ENCODE results near the gene CD300H.

DNA sequence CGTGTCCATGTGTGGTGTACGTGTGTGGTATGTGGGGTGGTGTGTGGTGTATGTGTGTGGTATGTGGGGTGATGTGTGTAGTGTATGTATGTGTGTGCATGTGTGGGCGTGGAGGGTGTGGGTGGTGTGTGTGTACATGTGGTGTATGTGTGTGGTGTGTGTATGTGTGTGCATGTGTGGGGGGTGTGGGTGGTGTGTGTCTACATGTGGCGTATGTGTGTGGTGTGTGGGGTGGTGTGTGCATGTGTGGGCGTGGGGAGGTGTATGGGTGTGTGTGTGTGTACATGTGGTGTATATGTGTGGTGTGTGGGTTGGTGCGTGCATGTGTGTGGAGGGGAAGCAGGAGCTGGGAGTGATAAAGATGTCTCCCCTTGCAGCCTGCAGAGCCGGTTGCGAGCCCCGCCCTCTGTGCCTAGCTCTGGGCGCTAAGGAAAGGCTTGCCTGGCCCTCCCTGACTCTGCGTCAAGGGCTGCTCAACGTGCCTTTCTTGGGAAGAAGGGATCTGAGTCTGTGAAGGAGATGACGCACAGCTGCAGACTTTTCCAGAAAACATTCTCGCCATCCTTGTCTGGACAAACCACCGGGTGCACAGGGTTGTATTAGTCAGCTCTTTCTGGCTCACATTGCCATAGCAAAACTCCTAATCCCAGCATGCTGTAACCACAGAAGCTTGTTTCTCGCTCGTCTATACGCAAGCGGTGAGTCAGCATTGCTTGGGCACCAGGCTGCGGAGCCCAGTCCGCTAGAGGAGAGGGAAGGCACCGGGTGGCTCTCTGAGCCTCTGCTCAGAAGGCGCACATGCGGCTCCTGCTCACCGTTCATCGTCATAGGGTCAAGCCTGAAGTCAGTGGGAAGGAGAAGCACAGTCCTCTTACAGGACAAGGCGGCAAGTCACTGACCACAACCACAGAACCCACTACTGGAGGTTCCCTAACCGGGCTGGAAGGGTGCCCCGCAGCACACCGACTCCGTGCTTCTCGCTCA lies 2.0 kb upstream of the CD300H start:
- TF ChIP-seq POLR2AphosphoS5 (IDR thresholded peaks at IDR 0.05; ENCODE audit: borderline replicate concordance, low read depth, low read length) (no peak), EZH2 (IDR thresholded peaks at IDR 0.05) (no peak), FOXP2 (optimal IDR thresholded peaks at IDR 0.05; ENCODE audit: control extremely low read depth, extremely low read length, insufficient read depth) (no peak)
